ENCODE data around the gene CRADD.

The CRADD gene

DNA sequence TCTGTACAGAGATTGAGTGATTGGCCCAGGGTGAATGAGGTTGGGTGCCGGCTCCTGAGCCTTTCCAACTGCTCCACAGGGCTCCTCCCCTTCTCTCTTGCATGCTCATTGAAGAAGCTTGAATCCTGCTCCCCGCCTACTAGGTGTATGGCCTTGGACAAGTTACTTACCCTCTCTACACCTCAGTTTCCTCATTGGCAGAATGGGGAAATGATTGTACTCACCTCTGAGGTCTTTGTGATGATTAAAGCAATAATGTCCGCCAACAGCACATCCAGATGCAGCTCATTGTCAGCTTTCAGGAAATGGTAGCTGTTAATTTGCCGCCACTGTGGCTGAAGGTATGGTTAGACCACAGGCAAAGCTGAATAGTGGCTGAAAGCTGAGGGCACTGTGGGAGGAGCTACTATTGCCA is 174.1 kb downstream of the CRADD start (continued):
- TF ChIP-seq ZNF132 (tag by site-specific recombination; IDR thresholded peaks at IDR 0.05; ENCODE audit: borderline replicate concordance), result no peak
- TF ChIP-seq ZNF76 (tag by site-specific recombination; IDR thresholded peaks at IDR 0.05; ENCODE audit: borderline replicate concordance, low read depth), result no peak
- no peak for TF ChIP-seq ZNF544 (tag by site-specific recombination; IDR thresholded peaks at IDR 0.05)
- TF ChIP-seq, protein P1, sequence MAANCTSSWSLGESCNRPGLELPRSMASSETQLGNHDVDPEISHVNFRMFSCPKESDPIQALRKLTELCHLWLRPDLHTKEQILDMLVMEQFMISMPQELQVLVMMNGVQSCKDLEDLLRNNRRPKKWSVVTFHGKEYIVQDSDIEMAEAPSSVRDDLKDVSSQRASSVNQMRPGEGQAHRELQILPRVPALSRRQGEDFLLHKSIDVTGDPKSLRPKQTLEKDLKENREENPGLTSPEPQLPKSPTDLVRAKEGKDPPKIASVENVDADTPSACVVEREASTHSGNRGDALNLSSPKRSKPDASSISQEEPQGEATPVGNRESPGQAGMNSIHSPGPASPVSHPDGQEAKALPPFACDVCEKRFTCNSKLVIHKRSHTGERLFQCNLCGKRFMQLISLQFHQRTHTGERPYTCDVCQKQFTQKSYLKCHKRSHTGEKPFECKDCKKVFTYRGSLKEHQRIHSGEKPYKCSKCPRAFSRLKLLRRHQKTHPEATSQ (tag by site-specific recombination; IDR thresholded peaks at IDR 0.05), result no peak
- TF ChIP-seq, protein P2, sequence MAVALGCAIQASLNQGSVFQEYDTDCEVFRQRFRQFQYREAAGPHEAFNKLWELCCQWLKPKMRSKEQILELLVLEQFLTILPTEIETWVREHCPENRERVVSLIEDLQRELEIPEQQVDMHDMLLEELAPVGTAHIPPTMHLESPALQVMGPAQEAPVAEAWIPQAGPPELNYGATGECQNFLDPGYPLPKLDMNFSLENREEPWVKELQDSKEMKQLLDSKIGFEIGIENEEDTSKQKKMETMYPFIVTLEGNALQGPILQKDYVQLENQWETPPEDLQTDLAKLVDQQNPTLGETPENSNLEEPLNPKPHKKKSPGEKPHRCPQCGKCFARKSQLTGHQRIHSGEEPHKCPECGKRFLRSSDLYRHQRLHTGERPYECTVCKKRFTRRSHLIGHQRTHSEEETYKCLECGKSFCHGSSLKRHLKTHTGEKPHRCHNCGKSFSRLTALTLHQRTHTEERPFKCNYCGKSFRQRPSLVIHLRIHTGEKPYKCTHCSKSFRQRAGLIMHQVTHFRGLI (tag by site-specific recombination; IDR thresholded peaks at IDR 0.05), result no peak
- no peak for TF ChIP-seq KLF16 (tag by site-specific recombination; IDR thresholded peaks at IDR 0.05)
- no peak for TF ChIP-seq ZNF529 (tag by site-specific recombination; IDR thresholded peaks at IDR 0.05; ENCODE audit: insufficient replicate concordance)
- no peak for TF ChIP-seq ZNF768 (tag by site-specific recombination; IDR thresholded peaks at IDR 0.05)
- TF ChIP-seq ZNF37A (tag by site-specific recombination; IDR thresholded peaks at IDR 0.05), result no peak

DNA sequence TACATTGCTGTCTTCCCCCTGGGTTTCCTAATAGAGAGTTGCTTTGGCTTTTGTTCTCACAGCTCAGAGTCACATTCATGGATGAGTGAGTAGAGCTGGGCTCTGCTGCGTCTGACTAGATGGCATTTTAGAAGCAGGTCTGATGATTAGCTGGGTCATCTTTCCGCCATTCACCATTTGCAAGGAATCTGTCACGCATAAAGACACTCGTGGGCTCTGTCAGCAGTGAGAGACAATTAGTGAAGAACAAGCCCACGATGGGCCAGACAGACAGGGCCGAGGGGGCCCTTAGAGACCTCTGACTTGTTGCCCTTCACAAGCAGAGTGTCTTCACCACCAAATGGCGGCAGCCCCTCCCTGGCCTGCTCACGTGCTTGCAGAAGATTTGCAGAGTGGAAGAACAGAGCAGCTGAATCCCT is 175.0 kb downstream of the CRADD start:
- TF ChIP-seq ZNF302 (tag by site-specific recombination; IDR thresholded peaks at IDR 0.05; ENCODE audit: low read depth) (no peak), ZBTB21 (tag by site-specific recombination; IDR thresholded peaks at IDR 0.05) (no peak), ZNF354C (tag by site-specific recombination; IDR thresholded peaks at IDR 0.05; ENCODE audit: borderline replicate concordance, low read depth) (no peak), WT1 (tag by site-specific recombination; IDR thresholded peaks at IDR 0.05) (no peak), TCF7L2 (IDR thresholded peaks at IDR 0.05; ENCODE audit: borderline replicate concordance, low read depth, low read length) (no peak), EGR2 (tag by site-specific recombination; IDR thresholded peaks at IDR 0.05; ENCODE audit: low read depth) (no peak), ZNF37A (tag by site-specific recombination; IDR thresholded peaks at IDR 0.05) (no peak), ZNF274 (IDR thresholded peaks at IDR 0.05; ENCODE audit: low read length) (no peak), ZNF274 (tag by site-specific recombination; IDR thresholded peaks at IDR 0.05; ENCODE audit: borderline replicate concordance) (no peak), ZFP3 (tag by site-specific recombination; IDR thresholded peaks at IDR 0.05; ENCODE audit: low read depth) (no peak), ZNF555 (tag by site-specific recombination; conservative IDR thresholded peaks at IDR 0.05) (no peak), ZNF423 (tag by site-specific recombination; IDR thresholded peaks at IDR 0.05) (no peak), FEZF1 (tag by site-specific recombination; IDR thresholded peaks at IDR 0.05) (no peak), ZNF112 (tag by site-specific recombination; IDR thresholded peaks at IDR 0.05) (no peak)
- TF ChIP-seq, protein P3, sequence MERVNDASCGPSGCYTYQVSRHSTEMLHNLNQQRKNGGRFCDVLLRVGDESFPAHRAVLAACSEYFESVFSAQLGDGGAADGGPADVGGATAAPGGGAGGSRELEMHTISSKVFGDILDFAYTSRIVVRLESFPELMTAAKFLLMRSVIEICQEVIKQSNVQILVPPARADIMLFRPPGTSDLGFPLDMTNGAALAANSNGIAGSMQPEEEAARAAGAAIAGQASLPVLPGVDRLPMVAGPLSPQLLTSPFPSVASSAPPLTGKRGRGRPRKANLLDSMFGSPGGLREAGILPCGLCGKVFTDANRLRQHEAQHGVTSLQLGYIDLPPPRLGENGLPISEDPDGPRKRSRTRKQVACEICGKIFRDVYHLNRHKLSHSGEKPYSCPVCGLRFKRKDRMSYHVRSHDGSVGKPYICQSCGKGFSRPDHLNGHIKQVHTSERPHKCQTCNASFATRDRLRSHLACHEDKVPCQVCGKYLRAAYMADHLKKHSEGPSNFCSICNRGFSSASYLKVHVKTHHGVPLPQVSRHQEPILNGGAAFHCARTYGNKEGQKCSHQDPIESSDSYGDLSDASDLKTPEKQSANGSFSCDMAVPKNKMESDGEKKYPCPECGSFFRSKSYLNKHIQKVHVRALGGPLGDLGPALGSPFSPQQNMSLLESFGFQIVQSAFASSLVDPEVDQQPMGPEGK (tag by site-specific recombination; IDR thresholded peaks at IDR 0.05), result no peak
- TF ChIP-seq, protein P4, sequence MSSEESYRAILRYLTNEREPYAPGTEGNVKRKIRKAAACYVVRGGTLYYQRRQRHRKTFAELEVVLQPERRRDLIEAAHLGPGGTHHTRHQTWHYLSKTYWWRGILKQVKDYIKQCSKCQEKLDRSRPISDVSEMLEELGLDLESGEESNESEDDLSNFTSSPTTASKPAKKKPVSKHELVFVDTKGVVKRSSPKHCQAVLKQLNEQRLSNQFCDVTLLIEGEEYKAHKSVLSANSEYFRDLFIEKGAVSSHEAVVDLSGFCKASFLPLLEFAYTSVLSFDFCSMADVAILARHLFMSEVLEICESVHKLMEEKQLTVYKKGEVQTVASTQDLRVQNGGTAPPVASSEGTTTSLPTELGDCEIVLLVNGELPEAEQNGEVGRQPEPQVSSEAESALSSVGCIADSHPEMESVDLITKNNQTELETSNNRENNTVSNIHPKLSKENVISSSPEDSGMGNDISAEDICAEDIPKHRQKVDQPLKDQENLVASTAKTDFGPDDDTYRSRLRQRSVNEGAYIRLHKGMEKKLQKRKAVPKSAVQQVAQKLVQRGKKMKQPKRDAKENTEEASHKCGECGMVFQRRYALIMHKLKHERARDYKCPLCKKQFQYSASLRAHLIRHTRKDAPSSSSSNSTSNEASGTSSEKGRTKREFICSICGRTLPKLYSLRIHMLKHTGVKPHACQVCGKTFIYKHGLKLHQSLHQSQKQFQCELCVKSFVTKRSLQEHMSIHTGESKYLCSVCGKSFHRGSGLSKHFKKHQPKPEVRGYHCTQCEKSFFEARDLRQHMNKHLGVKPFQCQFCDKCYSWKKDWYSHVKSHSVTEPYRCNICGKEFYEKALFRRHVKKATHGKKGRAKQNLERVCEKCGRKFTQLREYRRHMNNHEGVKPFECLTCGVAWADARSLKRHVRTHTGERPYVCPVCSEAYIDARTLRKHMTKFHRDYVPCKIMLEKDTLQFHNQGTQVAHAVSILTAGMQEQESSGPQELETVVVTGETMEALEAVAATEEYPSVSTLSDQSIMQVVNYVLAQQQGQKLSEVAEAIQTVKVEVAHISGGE (tag by site-specific recombination; conservative IDR thresholded peaks at IDR 0.05; ENCODE audit: low read depth), result no peak
- TF ChIP-seq, protein P5, sequence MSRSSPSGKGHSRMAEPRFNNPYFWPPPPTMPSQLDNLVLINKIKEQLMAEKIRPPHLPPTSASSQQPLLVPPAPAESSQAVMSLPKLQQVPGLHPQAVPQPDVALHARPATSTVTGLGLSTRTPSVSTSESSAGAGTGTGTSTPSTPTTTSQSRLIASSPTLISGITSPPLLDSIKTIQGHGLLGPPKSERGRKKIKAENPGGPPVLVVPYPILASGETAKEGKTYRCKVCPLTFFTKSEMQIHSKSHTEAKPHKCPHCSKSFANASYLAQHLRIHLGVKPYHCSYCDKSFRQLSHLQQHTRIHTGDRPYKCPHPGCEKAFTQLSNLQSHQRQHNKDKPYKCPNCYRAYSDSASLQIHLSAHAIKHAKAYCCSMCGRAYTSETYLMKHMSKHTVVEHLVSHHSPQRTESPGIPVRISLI (tag by site-specific recombination; IDR thresholded peaks at IDR 0.05), result no peak
- TF ChIP-seq, protein P6, sequence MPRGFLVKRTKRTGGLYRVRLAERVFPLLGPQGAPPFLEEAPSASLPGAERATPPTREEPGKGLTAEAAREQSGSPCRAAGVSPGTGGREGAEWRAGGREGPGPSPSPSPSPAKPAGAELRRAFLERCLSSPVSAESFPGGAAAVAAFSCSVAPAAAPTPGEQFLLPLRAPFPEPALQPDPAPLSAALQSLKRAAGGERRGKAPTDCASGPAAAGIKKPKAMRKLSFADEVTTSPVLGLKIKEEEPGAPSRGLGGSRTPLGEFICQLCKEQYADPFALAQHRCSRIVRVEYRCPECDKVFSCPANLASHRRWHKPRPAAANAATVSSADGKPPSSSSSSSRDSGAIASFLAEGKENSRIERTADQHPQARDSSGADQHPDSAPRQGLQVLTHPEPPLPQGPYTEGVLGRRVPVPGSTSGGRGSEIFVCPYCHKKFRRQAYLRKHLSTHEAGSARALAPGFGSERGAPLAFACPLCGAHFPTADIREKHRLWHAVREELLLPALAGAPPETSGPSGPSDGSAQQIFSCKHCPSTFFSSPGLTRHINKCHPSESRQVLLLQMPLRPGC (tag by site-specific recombination; IDR thresholded peaks at IDR 0.05), result no peak
- H3K4me1 ChIP-seq (ENCODE audit: control insufficient read depth, insufficient read depth, low read length), result no peaks in the 10 kb centered on the region
- no peaks in the 10 kb centered on the region for H3K9me3 ChIP-seq (ENCODE audit: control insufficient read depth, insufficient read depth, low read depth, low read length)
- no peaks in the 10 kb centered on the region for H3K36me3 ChIP-seq (ENCODE audit: control insufficient read depth in 2 of 2, insufficient read depth in 1 of 2, low read length in 2 of 2)
- ChIA-PET POLR2A (no interaction called here), CTCF (interaction anchor here (0.7 kb wide), 1 partner anchor 309 kb away, joined by 3 read pairs; no protein-coding TSS in a partner anchor)
- no peak overlapping the region for H3K4me3 ChIP-seq (ENCODE audit: low read depth, low read length)
- H3K27ac ChIP-seq (ENCODE audit: extremely low read depth, low read depth, low read length), result no peak overlapping the region

Measured in HEK293 (cell line).